ENCODE measurements around the gene SHC2. TPM values are rescaled to one million over a fixed set of nuclear protein-coding genes. Genes with fewer than 3 reads are reported as not detected.

Gene SHC2
- total and polyA plus RNA-seq, 2 of the 13 experiments (the other 11 are each of a cell fraction or from before 2014, with no cell fraction given): 9.0 to 18.3 TPM

- TF ChIP-seq PREB (CRISPR knock-in tag; IDR thresholded peaks at IDR 0.05): no peak
- TF ChIP-seq ZNF160 (CRISPR knock-in tag; IDR thresholded peaks at IDR 0.05): 0 out of 2 replicates have a peak, but pooled peaks have one; percentile 49
- no peak for TF ChIP-seq ZNF124 (CRISPR knock-in tag; IDR thresholded peaks at IDR 0.05)
- TF ChIP-seq NFRKB (IDR thresholded peaks at IDR 0.05): no peak
- TF ChIP-seq JDP2 (CRISPR knock-in tag; IDR thresholded peaks at IDR 0.05; ENCODE audit: borderline replicate concordance): no peak
- TF ChIP-seq WIZ (CRISPR knock-in tag; IDR thresholded peaks at IDR 0.05): no peak
- no peak for TF ChIP-seq ZNF432 (CRISPR knock-in tag; IDR thresholded peaks at IDR 0.05; ENCODE audit: borderline replicate concordance)
- no peak for TF ChIP-seq MLXIP (CRISPR knock-in tag; IDR thresholded peaks at IDR 0.05; ENCODE audit: borderline replicate concordance)
- TF ChIP-seq LRRFIP1 (CRISPR knock-in tag; conservative IDR thresholded peaks at IDR 0.05): no peak
- TF ChIP-seq ATF7 (IDR thresholded peaks at IDR 0.05): no peak
- TF ChIP-seq ATF7 (CRISPR knock-in tag; IDR thresholded peaks at IDR 0.05): no peak
- no peak for TF ChIP-seq ZBTB42 (CRISPR knock-in tag; IDR thresholded peaks at IDR 0.05)
- TF ChIP-seq KLF6 (CRISPR knock-in tag; IDR thresholded peaks at IDR 0.05): no peak
- no peak for TF ChIP-seq DZIP1 (CRISPR knock-in tag; IDR thresholded peaks at IDR 0.05)
- peak; percentile 69; the same call in 1 of the 2 replicates for TF ChIP-seq MTA1 (CRISPR knock-in tag; IDR thresholded peaks at IDR 0.05; ENCODE audit: borderline replicate concordance)
- TF ChIP-seq ZKSCAN5 (CRISPR knock-in tag; IDR thresholded peaks at IDR 0.05): no peak
- TF ChIP-seq ARID3A (IDR thresholded peaks at IDR 0.05; ENCODE audit: low read depth, low read length): no peak
- no peak for TF ChIP-seq SMARCC2 (IDR thresholded peaks at IDR 0.05)
- no peak for TF ChIP-seq ZNF749 (CRISPR knock-in tag; IDR thresholded peaks at IDR 0.05; ENCODE audit: borderline replicate concordance)
- no peak for TF ChIP-seq NFYB (CRISPR knock-in tag; IDR thresholded peaks at IDR 0.05)
- TF ChIP-seq DNMT3B (CRISPR knock-in tag; conservative IDR thresholded peaks at IDR 0.05): no peak
Measured at GRCh38 chr19:491146-491741, 30.4 kb upstream of the SHC2 start (continued).
